ENCODE data around the gene MPRIP.

Gene MPRIP

GRCh38 chr17:17128476-17129075 lies 86.3 kb downstream of the MPRIP start:
- ChIA-PET CTCF (interaction anchor here (1.0 to 2.3 kb wide), 3 partner anchors 9 to 13 kb away, joined by 4 to 13 read pairs (median 7); no protein-coding TSS in a partner anchor), POLR2A (interaction anchor here (0.6 kb wide), 1 partner anchor 10 kb away, joined by 3 read pairs; no protein-coding TSS in a partner anchor)
- TF ChIP-seq CTCF (IDR thresholded peaks at IDR 0.05; ENCODE audit: control extremely low read depth, extremely low read depth, low read depth, missing control alignments), result no peak
- no peak for DNase-seq (ENCODE audit: extremely low spot score)

GRCh38 chr17:17129466-17129865 lies 87.2 kb downstream of the MPRIP start:
- ChIA-PET POLR2A (interaction anchor here (0.6 kb wide), 1 partner anchor 84 kb away, joined by 3 read pairs; no protein-coding TSS in a partner anchor), CTCF (interaction anchor here (1.0 to 2.3 kb wide), 3 partner anchors 9 to 12 kb away, joined by 4 to 13 read pairs (median 7); no protein-coding TSS in a partner anchor)
- no peak for DNase-seq (ENCODE audit: extremely low spot score)
- no peak for TF ChIP-seq CTCF (IDR thresholded peaks at IDR 0.05; ENCODE audit: control extremely low read depth, extremely low read depth, low read depth, missing control alignments)

- no peak for DNase-seq (ENCODE audit: extremely low spot score)
- POLR2A ChIA-PET, result no interaction called here
- CTCF ChIA-PET, result interaction anchor here (0.9 to 2.3 kb wide), 3 partner anchors 10 to 12 kb away, joined by 4 to 13 read pairs (median 7); no protein-coding TSS in a partner anchor
- no peak for TF ChIP-seq CTCF (IDR thresholded peaks at IDR 0.05; ENCODE audit: control extremely low read depth, extremely low read depth, low read depth, missing control alignments)
Measured at GRCh38 chr17:17130077-17130844, 88.0 kb downstream of the MPRIP start.

GRCh38 chr17:17131839-17132238 lies 89.6 kb downstream of the MPRIP start:
- TF ChIP-seq CTCF (IDR thresholded peaks at IDR 0.05; ENCODE audit: control extremely low read depth, extremely low read depth, low read depth, missing control alignments), result no peak
- CTCF ChIA-PET, result interaction anchor here (1.5 kb wide), 1 partner anchor 12 kb away, joined by 3 read pairs; no protein-coding TSS in a partner anchor
- DNase-seq (ENCODE audit: extremely low spot score), result no peak
- POLR2A ChIA-PET, result no interaction called here

- no peak for DNase-seq (ENCODE audit: extremely low spot score)
- TF ChIP-seq CTCF (IDR thresholded peaks at IDR 0.05; ENCODE audit: control extremely low read depth, extremely low read depth, low read depth, missing control alignments), result no peak
- CTCF ChIA-PET, result no interaction called here
- POLR2A ChIA-PET, result no interaction called here
Measured at GRCh38 chr17:17132746-17133145, 90.5 kb downstream of the MPRIP start.

- ChIA-PET POLR2A (no interaction called here), CTCF (no interaction called here)
- TF ChIP-seq CTCF (IDR thresholded peaks at IDR 0.05; ENCODE audit: control extremely low read depth, extremely low read depth, low read depth, missing control alignments), result no peak
- DNase-seq (ENCODE audit: extremely low spot score), result no peak
Measured at GRCh38 chr17:17134051-17134956, 92.0 kb downstream of the MPRIP start.
